ENCODE measurements around the gene MEIS2. TPM values are rescaled to one million over a fixed set of nuclear protein-coding genes. Genes with fewer than 3 reads are reported as not detected.
A peak's percentile ranks its signal among the peaks of the same experiment; 100 is the strongest.

MEIS2 gene
- total RNA-seq, 1 donor from 2014 or later = 151 TPM

- DNase-seq = no peak
Observed at GRCh38 chr15:37112171-37112570, 11.8 kb upstream of the MEIS2 start.

GRCh38 chr15:37111427-37111717 lies 11.0 kb upstream of the MEIS2 start:
- DNase-seq = no peak

GRCh38 chr15:37109872-37110572 lies 9.7 kb upstream of the MEIS2 start:
- no peak for DNase-seq

DNA sequence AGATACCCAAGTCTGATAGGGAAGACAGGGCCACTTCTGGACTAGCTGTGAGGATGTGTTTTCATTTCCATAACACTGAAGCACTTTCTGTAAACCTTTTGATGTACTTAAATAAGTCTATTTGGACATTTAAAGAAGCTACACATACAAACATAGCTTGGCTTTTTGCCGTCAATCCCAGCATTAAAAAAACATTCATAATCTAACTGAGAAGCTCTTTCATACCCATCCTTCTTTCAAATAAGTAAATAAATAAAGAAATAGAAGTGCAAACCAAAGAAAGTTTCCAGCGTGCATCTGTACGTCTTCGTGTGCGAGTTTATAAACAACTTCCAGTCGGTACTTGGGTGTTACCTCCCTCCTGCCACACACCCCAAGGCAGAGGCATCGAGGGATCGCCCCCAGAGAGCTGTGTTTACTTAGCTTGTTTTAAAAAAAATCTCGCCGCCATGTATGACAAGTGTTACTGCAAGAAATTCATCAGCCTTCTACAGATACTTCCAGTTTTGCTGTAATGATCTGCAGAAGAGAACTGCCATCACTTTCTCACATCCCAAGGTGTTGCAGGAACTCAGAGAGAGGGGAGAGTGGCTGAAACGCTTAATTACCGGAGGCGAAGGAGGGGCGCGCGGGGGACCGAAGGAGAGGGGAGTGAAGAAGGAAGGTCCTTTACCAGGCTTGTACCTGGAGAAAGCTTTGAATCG lies 9.0 kb upstream of the MEIS2 start:
- DNase-seq = no peak

DNA sequence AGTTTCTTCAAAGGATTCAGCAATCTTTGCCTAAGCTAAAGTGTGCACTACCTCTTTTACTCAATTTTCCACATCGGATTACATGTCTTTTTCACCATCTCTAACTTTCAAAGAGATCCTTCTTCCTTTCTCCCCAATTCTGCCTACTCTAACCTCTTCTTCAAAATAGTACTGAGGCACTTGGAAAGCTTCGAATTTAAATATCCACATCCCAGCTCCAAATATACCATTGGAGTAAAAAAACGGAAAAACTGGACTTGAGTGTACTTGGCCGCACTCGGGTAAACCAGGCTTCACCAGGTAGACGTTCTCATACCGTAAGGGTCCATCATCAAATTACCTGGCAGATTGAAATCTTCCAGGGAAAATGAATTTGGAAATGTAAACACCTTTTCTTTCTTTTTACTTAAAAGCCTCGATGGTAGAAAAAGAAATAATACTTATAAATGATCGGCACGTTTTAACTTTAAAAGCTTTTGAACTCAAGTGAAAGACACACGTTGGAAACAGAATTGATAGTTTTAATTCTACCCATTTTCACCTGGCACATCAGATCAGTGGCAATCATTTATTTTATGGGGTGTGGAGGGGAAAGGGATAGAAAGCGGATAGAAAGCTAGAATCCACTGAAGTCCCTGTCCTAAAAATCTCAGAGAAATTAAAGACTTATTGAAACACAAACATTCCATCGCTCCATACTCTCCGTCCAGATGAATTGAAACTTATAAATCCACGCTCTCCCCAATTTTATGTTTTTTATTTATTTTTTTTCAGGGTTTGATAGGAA lies 8.2 kb upstream of the MEIS2 start:
- no peak for DNase-seq

- DNase-seq = no peak
Observed at GRCh38 chr15:37107744-37108380, 7.5 kb upstream of the MEIS2 start.

- DNase-seq = no peak
Observed at GRCh38 chr15:37107071-37107743, 6.9 kb upstream of the MEIS2 start.

GRCh38 chr15:37106490-37107001 lies 6.2 kb upstream of the MEIS2 start:
- no peak for DNase-seq

DNA sequence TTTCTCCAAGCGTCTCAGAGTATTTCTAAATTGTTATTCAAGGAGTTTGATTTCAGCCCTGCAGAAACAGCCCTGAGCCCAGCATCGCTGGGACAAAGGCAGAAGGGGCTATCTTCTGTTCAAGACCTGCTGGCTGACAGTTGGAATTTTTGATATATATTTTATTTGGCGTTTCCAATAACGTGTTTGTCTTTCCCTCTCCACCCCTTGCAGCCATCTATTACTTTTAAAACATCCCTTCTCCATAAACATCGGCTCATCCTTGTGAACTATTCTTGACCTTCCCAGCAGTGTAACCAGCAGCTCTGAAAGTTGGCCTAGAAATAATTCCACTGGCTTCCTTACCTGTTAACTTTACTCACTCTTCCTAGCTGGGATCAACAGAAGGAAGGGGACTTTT lies 5.5 kb upstream of the MEIS2 start:
- no peak for DNase-seq

GRCh38 chr15:37105029-37105428 lies 4.7 kb upstream of the MEIS2 start:
- DNase-seq = no peak

- no peak for DNase-seq
Observed at GRCh38 chr15:37104424-37104981, 4.2 kb upstream of the MEIS2 start.

DNA sequence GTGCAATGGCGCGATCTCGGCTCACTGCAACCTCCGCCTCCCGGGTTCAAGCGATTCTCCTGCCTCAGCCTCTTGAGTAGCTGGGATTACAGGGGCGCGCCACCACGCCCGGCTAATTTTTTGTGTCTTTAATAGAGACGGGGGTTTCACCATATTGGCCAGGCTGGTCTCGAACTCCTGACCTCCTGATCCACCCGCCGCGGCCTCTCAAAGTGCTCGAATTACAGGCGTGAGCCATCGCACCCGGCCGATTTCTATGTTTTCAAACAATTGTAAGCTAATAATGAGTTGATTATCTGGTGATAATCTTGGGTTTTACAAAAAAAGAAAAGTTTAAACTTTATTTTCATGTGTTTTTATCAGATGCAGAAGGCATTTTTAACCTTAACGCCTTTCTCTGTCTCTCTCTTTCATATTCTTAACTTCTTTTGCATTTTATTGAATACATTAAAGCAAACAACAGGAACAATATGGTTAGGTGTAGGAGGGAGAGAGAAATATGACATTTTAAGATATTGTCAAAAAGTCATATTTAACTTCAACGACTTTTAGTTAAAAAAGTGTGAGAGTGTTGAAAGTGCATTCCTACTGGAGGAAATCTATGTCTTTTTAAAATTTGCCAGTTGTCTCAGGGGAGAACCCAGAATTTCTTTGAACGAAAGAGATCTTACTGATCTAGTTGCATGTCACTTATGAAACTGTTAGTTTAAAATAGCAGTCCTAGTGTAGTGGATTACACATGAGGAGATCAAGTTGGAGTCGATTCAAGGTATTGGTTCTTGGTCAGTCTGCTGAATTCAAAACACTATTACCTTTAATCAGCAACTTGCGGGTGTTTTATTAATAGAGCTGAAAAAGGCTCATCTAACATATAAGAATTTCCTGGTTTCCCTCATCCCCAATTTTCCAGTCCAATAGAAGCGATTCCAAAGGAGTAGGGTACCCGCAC lies 3.4 kb upstream of the MEIS2 start:
- no peak for DNase-seq

- no peak for DNase-seq
Observed at GRCh38 chr15:37103163-37103435, 2.8 kb upstream of the MEIS2 start.

GRCh38 chr15:37102305-37103162 lies 2.2 kb upstream of the MEIS2 start:
- DNase-seq = no peak

- peak; percentile 58 for DNase-seq
Observed at GRCh38 chr15:37101980-37102304, 1.6 kb upstream of the MEIS2 start.

DNA sequence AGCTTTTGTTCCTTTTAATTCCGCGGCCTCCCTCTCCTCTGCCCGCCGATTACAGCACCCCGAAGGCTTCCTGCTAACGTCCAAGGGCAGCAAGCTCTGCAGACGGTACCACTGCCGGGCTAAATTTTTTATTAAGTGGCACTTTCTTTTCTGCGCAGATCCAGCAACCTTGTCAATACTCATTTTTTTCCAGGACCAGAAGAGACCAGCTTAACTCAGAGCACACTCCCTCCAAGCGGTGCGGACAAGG lies 542 bp upstream of the MEIS2 start:
- DNase-seq = no peak

DNA sequence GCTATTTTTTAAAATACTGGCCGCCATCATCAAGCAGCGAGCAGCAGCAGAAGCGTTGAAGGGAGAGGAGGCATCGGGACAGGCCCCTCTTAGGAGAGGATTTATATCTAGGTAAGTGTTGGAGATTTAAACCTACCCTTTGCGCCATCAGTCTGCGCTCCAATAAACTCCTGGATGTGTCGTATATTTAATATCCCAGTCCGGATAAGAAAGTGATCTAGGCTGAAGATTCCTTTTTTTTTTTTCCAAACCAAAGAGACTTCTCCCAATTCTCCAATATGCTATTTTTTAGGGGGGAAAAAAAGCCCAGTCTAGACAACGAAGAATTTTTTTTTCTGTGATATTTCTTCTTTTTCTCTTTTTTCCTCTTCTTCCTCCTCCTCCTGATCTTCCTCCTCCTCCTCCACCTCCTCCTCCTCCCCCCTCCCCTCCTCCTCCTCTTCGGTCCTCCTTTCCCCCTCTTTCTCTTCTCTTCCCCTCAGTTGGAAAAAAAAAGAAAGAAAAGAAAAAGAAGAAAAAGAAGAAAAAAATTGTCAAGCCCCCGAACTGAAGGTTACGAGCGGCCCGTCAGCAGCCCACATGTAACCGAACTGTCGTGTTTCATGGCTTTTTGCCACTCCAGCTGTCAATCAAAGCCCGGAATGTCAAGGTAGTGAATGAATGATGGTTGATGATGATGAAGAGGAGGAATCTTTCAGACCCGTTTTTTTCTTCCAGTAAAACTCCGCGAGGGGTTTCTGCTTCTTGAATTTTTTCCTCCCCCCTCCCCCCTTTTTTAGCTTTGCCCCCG lies 835 bp downstream of the MEIS2 start:
- DNase-seq = no peak

DNA sequence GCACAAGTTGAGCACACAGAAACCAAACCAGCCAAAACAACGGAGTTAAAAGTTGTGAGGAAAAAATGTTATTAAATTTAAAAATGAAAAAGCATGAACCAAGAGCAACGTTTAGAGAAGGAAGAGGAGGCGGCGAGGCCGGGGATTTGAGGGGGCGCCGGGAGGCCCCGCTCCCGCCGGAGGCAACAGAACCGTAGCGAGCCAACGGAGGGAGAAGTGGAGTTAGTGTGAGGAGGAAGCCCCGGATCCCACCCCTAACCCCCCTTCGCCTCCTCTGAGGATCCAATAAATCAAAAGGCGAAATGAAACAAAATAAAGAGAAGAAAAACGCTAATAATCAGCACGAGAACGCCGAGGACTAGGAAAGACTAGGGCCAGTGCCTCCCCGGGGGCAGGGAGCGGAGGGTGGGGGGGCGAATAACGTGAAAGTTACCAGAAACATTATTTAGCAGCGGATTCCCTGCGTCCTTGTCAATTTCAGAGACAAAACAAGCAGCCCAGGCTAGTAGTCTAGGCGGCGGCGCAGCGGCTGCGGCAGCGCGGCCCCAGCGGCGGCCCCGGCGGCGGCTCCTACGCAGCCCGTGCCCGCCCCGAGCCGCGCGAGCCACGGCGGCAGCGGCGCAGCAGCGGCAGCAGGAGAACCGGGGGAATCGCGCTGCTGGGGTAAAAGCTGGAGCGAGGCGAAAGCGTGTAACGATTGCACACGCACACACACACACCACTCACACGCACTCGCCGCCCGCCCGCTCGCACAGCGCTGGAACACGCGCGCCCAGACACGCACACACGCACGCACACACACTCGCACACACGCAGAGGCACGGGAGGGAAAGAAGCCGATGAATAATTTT lies 1.7 kb downstream of the MEIS2 start:
- DNase-seq = no peak
